ENCODE measurements around the gene SP4.

The SP4 gene

DNA sequence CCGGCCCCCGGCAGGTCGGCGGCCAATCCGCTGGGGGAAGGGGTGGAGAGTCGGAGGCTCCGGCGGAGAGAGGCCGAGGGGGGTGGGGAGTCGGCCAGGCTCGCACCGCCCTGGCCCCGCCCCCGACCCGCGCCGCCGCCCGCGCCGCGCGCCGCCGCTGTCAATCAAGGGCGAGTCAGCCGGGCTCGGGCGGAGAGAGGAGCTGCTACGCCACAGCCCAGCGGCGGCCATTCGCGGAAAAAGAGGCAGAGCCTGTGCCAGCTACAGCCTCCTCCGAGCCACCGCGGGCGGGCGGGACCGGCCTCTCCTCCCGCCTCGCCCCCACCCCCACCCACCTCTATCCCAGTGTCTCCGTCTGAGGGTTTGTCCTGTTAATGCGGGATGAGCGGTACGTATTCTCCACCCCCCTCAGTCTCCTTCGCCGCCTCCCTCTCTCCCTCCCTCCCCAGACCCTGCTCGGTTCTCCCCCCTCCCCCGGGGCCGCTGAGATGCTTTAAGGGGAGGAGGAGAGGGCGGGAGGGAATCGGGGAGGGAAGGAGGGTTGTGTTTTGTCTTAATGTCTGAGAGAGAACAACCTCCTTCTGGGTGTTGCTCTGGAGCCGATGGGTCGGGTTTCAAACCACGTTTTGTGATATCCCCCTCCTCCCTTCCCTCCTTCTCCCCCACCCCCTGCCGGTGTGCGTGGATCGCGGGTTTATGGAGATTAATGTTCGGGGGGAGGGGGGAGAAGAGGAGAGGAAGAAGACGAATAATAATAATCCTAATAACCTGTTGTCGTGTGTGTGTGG, at the start of gene SP4:
Gene SP4, plus strand, starts transcription at position 213 of the 788 bp plus-strand sequence. Its CDS starts 169 bp downstream, at position 382.
- DNase-seq (ENCODE audit: low spot score) = peak; percentile 97

DNA sequence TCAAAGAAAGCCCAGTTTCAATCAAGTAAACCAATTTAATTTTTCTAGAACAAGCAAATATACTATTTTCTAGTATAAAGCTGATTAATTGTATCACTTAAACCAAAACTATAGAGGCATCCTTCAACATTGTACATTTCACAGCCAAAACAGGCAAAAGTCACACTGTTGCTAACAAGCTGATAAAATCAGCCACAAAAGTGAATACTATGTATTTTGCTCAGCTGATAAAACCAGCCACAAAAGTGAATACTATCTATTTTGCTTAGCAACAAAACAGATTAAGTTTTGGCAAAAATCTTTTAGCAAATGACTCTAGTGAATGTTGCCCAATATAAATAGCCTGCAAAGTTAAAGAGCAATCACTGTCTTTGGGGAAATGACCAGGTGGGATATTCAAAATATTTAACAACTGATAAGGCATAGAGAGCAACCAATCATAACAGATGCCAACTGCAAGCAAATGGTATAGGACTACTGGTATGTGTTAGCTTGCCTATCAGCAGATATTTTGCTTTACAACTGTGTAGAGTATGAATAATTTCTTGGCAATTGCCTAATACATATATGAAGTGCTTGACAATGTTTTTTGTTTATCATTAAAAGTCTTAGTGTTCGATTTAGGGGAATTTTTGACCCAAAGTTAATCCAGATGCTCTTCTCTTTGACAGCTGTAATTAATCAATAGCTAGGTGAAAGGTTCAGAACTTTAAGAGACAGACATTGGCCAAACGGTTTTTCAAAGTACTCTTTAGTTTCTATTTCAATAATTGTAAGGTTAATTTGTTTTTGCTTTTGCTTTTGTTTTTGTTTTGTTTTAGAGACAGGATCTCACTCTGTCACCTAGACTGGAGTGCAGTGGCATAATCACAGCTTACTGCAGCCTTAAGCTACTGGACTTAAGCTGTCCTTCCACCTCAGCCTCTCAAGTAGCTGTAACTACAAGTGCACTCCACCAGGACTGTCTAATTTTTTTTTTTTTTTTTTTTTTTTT, 44.4 kb upstream of the SP4 start:
- no peak for DNase-seq (ENCODE audit: low spot score)

DNA sequence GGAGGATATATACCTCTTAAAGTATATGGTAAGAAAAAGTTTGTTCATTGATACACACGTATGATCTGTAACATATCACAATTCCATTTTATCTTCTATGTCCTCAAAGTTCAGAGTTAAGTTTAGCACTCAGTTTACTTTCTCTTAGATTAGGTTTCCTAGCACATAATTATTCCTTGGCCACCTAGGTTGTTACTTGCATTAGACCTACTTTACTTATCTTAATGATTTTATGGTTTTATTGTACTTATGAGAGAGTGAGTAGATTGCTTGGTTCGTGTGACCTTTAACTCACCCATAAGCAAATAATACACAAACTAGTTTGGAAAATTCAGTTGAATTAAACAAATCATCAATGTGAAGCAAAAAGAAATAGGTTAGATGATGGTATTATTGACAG, 33.9 kb upstream of the SP4 start:
- no peak for DNase-seq (ENCODE audit: low spot score)

DNA sequence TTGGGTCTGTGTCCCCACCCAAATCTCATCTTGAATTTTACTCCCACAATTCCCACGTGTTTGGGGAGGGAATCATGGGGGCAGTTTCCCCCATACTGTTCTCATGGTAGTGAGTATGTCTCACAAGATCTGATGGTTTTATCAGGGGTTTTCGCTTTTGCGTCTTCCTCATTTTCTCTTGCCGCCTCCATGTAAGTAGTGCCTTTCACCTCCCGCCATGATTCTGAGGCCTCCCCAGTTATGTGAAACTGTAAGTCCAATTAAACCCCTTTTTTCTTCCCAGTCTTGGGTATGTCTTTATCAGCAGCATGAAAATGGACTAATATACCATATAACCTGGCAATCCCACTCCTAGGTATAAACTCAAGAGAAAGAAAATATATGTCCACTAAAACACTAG, 25.9 kb upstream of the SP4 start:
- DNase-seq (ENCODE audit: low spot score) = no peak

- no peak for DNase-seq (ENCODE audit: low spot score)
Observed at GRCh38 chr7:21407796-21408480, 19.9 kb upstream of the SP4 start.

- DNase-seq (ENCODE audit: low spot score) = no peak
Observed at GRCh38 chr7:21408481-21408820, 19.4 kb upstream of the SP4 start.

- DNase-seq (ENCODE audit: low spot score) = no peak
Observed at GRCh38 chr7:21412410-21412851, 15.5 kb upstream of the SP4 start.

GRCh38 chr7:21412957-21413356, 14.9 kb upstream of the SP4 start:
- no peak for DNase-seq (ENCODE audit: low spot score)

- DNase-seq (ENCODE audit: low spot score) = no peak
Observed at GRCh38 chr7:21413502-21413901, 14.4 kb upstream of the SP4 start.

DNA sequence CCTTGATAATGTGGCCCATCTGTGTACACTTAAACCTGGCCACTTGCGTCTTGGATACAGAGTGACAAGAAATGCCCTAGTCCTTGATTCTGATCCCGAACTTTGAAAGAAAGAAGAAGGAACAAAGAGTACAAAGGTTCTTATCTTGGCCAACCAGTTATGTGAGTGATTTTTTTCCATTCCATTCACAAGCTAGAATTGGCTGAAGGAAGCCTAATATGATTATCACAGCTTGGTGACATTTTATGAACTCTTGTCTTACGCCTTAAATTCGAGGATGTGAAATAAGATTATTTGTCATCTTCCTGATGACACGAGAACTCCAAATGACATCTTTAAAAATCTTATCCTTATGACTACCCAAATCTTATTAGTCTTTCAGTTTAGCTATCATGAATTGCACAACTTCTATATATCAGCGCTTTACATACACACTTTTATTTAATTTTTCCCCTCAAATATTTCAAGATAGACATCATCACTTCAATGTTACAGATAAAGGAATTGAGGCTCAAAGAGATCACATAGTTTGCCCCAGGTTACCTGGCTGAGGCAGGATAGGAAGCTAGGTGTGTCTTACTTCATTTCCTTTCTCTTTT, 13.0 kb upstream of the SP4 start:
- DNase-seq (ENCODE audit: low spot score) = no peak

GRCh38 chr7:21417647-21418046, 10.2 kb upstream of the SP4 start:
- no peak for DNase-seq (ENCODE audit: low spot score)

DNA sequence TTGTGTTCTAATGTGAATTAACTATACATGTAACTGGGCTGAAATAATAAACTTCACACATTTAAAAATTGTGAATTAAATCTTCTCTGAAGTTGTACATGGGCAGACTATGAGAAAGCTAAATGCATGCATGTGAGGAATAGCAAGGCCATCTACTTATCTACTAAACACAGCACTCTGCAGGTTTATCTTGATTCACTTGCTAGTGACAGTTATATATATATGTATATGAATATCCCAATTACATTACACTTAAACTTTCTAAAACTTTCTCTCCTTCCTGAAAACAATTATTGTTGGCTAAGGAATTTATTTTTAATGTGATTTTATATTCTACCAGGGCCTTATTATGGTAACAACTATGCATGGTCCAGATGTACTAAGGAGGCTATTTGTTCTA, 5.1 kb upstream of the SP4 start:
- DNase-seq (ENCODE audit: low spot score) = no peak

DNA sequence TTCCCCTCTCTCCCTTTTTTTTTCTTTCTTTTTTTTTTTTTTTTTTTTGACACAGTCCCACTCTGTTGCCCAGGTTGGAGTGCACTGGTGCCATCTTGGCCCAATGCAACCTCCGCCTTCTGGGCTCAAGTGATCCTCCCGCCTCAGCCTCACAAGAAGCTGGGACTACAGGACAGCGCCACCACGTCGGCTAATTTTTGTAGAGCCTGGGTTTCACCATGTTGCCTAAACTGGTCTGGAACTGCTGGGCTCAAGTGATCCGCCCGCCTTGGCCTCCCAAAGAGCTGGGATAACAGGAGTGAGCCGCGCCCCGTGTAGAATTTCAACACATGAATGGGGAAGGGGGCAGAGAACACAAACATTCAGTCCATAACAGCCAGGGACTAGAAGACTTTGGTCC, 2.6 kb upstream of the SP4 start:
- DNase-seq (ENCODE audit: low spot score) = no peak

- DNase-seq (ENCODE audit: low spot score) = no peak
Observed at GRCh38 chr7:21426286-21427181, 1.3 kb upstream of the SP4 start.

DNA sequence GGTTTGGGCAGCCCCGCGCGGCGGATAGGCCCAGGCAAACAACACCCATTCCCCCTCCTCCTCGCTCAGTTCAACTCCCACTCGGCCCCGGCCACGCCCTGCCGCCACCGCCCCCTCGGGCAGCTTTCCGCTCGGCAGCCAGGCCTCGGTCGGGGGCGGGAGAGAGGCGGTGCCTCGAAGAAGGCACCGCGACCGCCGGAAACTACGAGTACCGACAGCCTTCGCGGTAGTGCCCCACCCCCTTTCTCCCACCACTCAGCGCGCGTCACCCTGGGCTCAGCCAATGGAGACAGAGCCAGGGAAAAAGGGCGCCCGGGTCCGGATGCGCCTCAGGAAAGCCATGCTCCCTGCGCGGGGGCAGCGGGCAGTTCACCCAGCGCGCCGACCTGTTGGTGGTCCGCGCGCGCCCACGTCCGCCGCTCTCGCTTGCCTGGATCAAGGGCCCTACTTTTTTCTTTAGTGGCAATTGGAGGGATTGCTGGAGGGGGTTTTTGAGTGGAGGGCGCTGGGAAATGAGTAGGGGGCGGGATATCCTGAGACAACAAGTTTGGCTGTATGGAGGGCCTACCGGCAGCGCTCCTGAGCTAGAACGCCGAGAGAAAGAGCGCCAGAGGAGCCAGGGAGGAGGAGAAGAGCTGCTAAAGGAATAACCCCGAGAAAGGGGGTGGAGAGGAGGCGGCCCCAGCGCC, 557 bp upstream of the SP4 start:
- DNase-seq (ENCODE audit: low spot score) = peak; percentile 98

GRCh38 chr7:21428659-21428941, 717 bp downstream of the SP4 start:
- no peak for DNase-seq (ENCODE audit: low spot score)

DNA sequence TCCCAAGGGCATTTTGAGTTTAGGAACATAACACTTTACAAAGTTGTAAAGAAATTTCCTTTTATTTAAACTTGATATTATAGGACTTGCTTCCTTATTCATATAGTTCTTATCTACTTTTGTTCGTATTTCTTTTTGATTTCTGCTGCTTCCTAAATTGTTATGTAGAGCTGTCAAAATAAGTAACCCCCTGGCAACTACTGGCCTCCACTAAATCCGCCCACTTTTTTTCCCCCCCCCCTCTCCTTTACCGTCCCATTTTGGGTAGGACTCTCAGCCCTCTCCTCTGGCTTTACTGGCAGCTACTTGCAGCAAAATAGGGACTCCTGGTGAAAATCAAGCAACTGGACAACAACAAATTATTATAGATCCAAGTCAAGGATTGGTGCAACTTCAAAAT, 1.1 kb downstream of the SP4 start:
- no peak for DNase-seq (ENCODE audit: low spot score)

DNA sequence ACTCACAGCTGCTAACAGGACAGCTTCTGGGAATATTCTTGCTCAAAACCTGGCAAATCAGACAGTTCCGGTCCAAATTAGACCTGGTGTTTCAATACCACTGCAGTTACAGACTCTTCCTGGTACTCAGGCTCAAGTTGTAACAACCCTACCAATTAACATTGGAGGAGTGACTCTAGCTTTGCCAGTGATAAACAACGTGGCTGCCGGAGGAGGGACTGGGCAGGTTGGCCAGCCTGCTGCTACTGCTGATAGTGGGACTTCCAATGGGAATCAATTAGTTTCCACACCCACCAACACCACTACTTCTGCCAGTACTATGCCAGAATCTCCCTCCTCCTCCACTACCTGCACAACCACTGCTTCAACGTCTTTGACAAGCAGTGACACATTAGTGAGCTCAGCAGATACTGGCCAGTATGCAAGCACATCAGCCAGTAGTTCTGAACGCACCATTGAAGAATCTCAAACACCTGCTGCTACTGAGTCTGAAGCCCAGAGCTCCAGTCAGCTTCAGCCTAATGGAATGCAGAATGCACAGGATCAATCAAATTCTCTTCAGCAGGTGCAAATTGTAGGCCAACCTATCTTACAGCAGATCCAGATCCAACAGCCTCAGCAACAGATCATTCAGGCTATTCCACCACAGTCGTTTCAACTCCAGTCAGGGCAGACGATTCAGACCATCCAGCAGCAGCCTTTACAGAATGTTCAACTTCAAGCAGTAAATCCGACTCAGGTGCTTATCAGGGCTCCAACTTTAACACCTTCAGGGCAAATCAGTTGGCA, 2.1 kb downstream of the SP4 start:
- no peak for DNase-seq (ENCODE audit: low spot score)

- no peak for DNase-seq (ENCODE audit: low spot score)
Observed at GRCh38 chr7:21430575-21430954, 2.7 kb downstream of the SP4 start.

Data from germinal center (tissue), 1 donor.